ENCODE measurements around the gene COL18A1. TPM values are rescaled to one million over a fixed set of nuclear protein-coding genes. Genes with fewer than 3 reads are reported as not detected.
A peak's percentile ranks its signal among the peaks of the same experiment; 100 is the strongest.

The COL18A1 gene
- polyA plus RNA-seq, 3 donors = 0.80 to 4.1 (median 1.1) TPM

DNA sequence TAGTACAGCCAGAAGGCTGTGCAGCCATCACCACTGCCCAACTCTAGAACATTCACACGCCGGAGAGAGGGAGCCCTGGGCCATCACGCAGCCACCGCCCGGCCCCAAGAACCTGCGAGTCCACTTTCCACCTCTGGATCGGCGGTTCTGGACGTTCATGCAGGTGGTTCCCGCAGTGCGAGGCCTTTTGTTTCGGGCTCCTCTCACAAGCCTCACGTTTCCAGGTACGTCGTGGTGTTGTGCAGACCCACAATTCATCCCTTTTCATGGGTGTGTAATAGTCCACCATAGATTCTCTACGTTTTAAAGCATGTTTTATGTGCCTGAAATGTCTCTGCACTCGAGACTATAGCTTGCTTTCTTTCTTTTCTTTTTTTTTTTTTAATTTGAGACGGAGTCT is 23.6 kb downstream of the COL18A1 start:
- Histone ChIP-seq H3K27ac (ENCODE audit: low read depth in 1 of 2, low read length in 2 of 2) (no peak overlapping the region), H3K4me2 (replicated peaks; ENCODE audit: extremely low read depth, low read length, poor library complexity, severe bottlenecking) (no peak overlapping the region), H3K9ac (ENCODE audit: insufficient read depth, low read length, poor library complexity, severe bottlenecking) (no peak overlapping the region), H3K4me3 (replicated peaks in 1 of 3; ENCODE audit: low read depth in 2 of 3, low read length in 3 of 3) (no peak overlapping the region), H2AFZ (ENCODE audit: insufficient read depth, low read depth, low read length, poor library complexity, severe bottlenecking) (no peak overlapping the region), H3K9me3 (replicated peaks in 1 of 2; ENCODE audit: control insufficient read depth in 1 of 2, insufficient read depth in 1 of 2, low read length in 2 of 2) (no peaks in the 10 kb centered on the region), H3K4me1 (ENCODE audit: control insufficient read depth in 1 of 2, insufficient read depth in 2 of 2, low read length in 2 of 2) (no peaks in the 10 kb centered on the region), H3K36me3 (replicated peaks in 1 of 2; ENCODE audit: control insufficient read depth in 1 of 2, insufficient read depth in 2 of 2, low read length in 2 of 2) (no peaks in the 10 kb centered on the region), H4K20me1 (ENCODE audit: insufficient read depth, low read length) (no peaks in the 10 kb centered on the region), H3K27me3 (ENCODE audit: control insufficient read depth in 2 of 2, insufficient read depth in 2 of 2, low read length in 2 of 2) (no peaks in the 10 kb centered on the region), H3K79me2 (ENCODE audit: insufficient read depth, low read length) (no peaks in the 10 kb centered on the region)
- 94% methylated on average over 13 of the region's 18 CpGs for WGBS (ENCODE audit: insufficient coverage)
- peaks cover 2 to 16% (median 7%) of the 10 kb centered on the region in 3 donors for H3K27me3 Mint-ChIP-seq (ENCODE audit: low read depth in 3 of 3)
- no peak for DNase-seq
- no peak for TF ChIP-seq CTCF (IDR thresholded peaks at IDR 0.05)
- intact Hi-C loops (cut with micrococcal nuclease) = no loop called here
- no peak overlapping the region for H3K4me3 Mint-ChIP-seq
- H3K36me3 Mint-ChIP-seq = no peaks in the 10 kb centered on the region
- no peak overlapping the region for H3K27ac Mint-ChIP-seq
- H3K4me1 Mint-ChIP-seq = no peaks in the 10 kb centered on the region
- peaks cover 0 to 6% (median 0%) of the 10 kb centered on the region in 7 donors for H3K9me3 Mint-ChIP-seq

DNA sequence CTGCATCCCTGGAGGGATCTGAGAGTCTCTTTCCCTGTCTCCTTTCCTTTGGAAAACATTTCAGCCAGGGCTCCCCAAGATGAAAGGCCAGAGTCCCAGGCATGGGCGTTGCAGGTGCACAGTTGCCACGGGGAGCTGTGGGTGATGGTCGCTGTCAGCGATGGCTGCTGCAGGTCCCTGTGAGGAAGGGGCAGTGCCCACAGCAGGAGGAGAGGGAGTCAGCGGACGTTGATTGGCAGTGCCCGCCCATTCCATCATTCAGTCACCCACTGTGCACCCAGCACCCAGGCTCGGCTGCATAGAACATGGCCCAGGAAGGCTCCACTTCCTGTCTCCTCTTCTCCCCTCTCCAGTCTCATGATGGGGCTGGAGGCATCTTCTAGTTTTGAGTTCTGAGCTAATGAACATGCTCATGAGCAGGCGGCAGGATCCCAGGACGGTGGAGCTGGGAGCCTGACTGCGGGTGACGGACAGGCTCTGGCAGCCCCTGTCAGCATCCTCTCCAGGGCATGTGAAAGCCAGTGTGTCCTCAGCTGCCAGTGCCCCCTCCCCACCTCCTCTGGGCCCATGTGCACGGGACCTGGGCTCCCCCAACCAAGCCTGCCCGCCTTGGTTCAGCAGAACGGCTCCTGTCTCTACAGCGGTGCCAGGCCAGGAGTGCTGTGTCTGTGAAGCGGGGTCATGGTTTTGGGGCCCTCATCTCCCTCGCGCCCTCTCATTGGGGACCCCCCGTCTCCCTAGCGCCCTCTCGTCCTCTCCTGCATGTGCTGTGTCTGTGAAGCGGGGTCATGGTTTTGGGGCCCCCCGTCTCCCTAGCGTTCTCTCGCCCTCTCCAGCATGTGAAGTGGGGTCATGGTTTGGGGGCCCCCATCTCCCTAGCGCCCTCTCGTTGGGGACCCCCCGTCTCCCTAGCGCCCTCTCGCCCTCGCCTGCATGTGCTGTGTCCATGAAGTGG is 24.5 kb downstream of the COL18A1 start:
- intact Hi-C loops (cut with micrococcal nuclease) = no loop called here
- no peaks in the 10 kb centered on the region for H3K36me3 Mint-ChIP-seq
- no peak overlapping the region for H3K27ac ChIP-seq (ENCODE audit: low read depth in 1 of 2, low read length in 2 of 2)
- no peaks in the 10 kb centered on the region for H3K36me3 ChIP-seq (replicated peaks in 1 of 2; ENCODE audit: control insufficient read depth in 1 of 2, insufficient read depth in 2 of 2, low read length in 2 of 2)
- H2AFZ ChIP-seq (ENCODE audit: insufficient read depth, low read depth, low read length, poor library complexity, severe bottlenecking) = no peak overlapping the region
- TF ChIP-seq CTCF (IDR thresholded peaks at IDR 0.05) = no peak
- no peak for DNase-seq
- no peaks in the 10 kb centered on the region for H3K4me1 ChIP-seq (ENCODE audit: control insufficient read depth in 1 of 2, insufficient read depth in 2 of 2, low read length in 2 of 2)
- peaks cover 2 to 18% (median 7%) of the 10 kb centered on the region in 3 donors for H3K27me3 Mint-ChIP-seq (ENCODE audit: low read depth in 3 of 3)
- H3K4me1 Mint-ChIP-seq = no peaks in the 10 kb centered on the region
- H3K27me3 ChIP-seq (ENCODE audit: control insufficient read depth in 2 of 2, insufficient read depth in 2 of 2, low read length in 2 of 2) = no peaks in the 10 kb centered on the region
- no peak overlapping the region for H3K4me2 ChIP-seq (replicated peaks; ENCODE audit: extremely low read depth, low read length, poor library complexity, severe bottlenecking)
- H4K20me1 ChIP-seq (ENCODE audit: insufficient read depth, low read length) = no peaks in the 10 kb centered on the region
- H3K9me3 Mint-ChIP-seq = peaks cover 0 to 6% (median 0%) of the 10 kb centered on the region in 7 donors
- H3K9ac ChIP-seq (ENCODE audit: insufficient read depth, low read length, poor library complexity, severe bottlenecking) = no peak overlapping the region
- peak overlapping the region in 1 of 7 donors; percentile 17 for H3K27ac Mint-ChIP-seq
- H3K4me3 ChIP-seq (replicated peaks in 1 of 3; ENCODE audit: low read depth in 2 of 3, low read length in 3 of 3) = no peak overlapping the region
- no peak overlapping the region for H3K4me3 Mint-ChIP-seq
- WGBS (ENCODE audit: insufficient coverage) = 97% methylated on average over 18 of the region's 32 CpGs
- H3K79me2 ChIP-seq (ENCODE audit: insufficient read depth, low read length) = no peaks in the 10 kb centered on the region
- H3K9me3 ChIP-seq (replicated peaks in 1 of 2; ENCODE audit: control insufficient read depth in 1 of 2, insufficient read depth in 1 of 2, low read length in 2 of 2) = no peaks in the 10 kb centered on the region

All from CD14-positive monocyte (primary cell).